ENCODE data around the gene EXOSC5.
"Not testable (repeated sequence)": the region's sequence is repeated elsewhere in the genome, so short reads cannot be mapped to it uniquely, and the experiment has no call there.

Gene EXOSC5

DNA sequence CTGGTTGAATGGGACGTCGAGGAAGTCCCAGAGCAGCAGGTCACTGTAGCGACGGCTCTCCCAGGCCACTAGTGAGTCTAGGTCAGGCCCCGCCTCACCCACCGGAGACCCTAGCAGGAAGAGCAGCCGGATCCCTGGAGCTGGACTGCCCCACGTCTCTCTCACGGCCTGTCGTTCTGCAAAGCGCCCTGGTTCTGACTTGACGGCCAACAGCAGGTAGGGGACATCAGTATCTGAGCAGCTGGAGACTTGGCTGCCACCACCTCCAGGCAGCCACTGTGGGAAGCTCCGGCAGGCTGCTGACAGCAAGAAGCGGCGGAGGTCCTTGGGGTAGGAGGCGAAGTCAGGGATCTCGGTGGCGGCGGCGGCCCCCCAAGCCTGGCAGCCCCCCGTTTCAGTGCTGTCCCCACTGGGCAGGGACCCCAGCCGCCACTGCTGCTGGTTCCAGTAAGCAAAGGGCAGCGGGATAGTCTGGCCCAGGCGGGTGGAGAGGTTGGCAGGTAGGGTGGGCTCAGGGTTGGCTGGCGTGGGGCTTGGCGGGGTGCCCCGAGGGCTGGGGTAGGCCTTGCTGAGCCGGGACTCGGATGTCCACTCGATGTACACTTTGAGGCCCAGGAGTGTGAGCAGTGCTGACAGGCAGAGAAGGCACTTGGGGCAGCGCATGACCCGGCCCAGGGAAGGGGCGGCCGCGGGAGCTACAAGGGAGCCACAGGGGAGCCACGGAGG, 29.1 kb upstream of the EXOSC5 start:
- no peak for DNase-seq

DNA sequence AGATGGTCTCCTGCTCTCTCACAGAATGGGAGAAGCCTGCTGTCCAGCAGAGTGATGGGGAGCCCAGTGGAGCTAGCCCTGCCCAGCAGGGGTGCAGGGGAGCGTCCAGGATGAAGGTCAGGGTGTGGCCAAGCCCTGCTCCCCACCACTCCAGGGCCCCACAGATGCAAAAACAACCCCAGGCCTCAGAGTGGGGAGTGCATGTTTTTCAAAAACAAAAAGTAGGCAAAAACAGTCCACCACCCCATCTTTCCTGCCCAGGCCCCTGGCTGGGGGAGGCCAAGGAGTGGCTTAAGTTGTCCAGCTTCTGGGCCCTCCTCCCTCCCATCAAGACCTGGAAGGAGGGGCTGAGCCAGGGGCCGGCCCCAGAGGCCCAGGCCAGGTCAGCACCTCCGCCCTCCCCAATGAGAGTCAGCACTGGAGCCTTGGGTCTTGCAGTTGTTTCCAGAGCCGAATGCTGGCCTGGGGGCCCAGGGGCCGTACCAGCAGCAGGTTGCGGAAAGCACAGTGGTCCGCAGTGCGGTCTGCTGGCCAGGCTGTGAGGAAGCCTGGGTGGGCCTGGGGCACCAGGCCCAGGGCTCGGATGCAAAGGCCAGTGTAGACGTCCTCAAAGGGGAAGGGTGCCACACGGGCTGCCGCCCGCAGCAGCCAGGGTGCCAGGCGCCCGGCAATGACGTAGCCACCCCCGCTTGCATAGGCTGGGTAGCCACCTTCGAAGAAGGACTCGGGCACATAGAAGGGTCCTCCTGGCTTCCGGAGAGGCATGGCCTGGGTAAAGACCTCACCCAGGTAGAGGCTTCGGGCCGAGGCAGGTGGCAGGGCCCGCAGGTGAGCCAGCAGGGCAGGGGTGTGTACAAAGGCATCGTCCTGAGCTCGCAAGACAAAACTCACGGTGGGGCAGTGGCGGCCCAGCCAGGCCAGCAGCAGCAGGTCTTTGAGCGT, 28.3 kb upstream of the EXOSC5 start:
- DNase-seq = no peak

DNA sequence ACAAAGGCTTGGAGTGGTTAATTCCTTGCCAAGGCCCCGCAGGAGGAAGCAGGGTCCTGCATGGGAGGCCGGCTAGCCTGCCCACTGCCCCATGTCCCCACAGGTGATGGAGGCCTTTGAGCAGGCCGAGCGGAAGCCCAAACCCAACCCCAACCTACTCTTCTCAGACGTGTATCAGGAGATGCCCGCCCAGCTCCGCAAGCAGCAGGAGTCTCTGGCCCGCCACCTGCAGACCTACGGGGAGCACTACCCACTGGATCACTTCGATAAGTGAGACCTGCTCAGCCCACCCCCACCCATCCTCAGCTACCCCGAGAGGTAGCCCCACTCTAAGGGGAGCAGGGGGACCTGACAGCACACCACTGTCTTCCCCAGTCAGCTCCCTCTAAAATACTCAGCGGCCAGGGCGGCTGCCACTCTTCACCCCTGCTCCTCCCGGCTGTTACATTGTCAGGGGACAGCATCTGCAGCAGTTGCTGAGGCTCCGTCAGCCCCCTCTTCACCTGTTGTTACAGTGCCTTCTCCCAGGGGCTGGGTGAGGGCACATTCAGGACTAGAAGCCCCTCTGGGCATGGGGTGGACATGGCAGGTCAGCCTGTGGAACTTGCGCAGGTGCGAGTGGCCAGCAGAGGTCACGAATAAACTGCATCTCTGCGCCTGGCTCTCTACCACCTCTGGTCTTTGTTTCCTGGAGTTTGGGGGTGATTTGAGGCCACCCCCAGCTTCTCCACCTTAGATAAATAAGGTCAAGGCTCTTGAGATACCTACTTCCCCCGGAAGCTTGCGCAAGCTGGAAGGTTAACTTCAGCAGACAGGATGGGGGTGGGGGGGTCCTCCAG, 27.4 kb upstream of the EXOSC5 start:
- no peak for DNase-seq

DNA sequence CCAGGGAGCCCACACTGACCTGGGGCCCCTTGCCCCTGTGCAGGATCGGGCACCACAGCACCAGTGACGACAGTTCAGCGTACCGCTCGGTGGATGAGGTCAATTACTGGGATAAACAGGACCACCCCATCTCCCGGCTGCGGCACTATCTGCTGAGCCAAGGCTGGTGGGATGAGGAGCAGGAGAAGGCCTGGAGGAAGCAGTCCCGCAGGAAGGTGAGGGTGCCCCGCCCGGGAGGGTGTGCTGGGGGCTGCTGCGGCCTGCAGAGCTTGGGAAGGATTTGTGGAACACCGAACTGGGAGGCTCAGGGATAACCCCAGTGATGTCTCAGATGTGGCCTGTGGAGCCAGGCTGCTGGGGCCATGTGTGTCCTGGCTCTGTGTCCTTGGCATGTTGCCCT, 25.8 kb upstream of the EXOSC5 start:
- no peak for DNase-seq

DNA sequence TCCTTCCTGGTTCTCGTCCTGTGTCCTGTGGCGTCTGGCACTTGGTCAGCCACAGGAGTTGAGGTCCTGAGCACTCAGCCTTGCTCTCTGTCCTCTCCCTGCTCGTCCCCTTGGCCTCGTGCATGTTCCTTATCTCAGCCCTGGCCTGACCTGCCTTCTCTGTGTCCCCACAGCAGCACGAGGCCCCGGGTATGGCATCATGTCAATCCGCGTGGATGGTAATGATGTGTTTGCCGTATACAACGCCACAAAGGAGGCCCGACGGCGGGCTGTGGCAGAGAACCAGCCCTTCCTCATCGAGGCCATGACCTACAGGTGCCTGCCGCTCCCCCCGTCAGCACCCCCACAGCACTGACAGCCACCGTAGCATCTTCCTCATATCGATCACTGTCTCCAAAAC, 25.3 kb upstream of the EXOSC5 start:
- DNase-seq = no peak

DNA sequence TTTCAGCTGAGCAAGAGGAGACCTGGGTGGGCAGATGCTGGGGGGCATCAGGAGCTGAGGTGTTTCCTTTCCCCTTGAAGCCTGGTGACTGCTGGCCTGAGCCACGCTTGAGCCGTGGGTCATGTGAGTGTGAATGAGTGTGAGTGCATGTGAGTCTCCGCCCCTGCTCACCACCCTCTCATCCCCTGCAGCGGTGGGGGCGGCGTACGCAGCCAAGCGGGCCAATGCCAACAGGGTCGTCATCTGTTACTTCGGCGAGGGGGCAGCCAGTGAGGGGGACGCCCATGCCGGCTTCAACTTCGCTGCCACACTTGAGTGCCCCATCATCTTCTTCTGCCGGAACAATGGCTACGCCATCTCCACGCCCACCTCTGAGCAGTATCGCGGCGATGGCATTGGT, 24.8 kb upstream of the EXOSC5 start:
- no peak for DNase-seq

DNA sequence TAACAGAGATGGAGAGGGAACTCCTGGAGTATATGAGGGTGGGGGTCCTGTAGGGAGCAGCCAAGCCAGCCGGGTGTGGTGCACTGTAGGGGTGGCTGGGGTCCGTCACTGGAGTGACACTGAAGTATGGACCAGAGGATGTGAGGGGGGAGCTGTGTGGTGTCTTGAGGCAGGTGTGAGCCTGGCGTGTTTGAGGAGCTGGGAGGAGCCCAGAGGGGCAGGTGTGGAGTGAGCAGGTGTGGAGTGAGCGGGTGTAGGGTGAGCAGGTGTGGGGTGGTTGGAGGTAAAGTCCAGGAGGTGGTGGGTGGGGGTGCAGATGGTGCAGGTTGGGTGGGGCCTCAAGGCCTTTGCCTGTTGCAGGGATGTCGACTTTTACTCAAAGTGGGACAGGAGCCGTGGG, 24.2 kb upstream of the EXOSC5 start:
- no peak for DNase-seq

DNA sequence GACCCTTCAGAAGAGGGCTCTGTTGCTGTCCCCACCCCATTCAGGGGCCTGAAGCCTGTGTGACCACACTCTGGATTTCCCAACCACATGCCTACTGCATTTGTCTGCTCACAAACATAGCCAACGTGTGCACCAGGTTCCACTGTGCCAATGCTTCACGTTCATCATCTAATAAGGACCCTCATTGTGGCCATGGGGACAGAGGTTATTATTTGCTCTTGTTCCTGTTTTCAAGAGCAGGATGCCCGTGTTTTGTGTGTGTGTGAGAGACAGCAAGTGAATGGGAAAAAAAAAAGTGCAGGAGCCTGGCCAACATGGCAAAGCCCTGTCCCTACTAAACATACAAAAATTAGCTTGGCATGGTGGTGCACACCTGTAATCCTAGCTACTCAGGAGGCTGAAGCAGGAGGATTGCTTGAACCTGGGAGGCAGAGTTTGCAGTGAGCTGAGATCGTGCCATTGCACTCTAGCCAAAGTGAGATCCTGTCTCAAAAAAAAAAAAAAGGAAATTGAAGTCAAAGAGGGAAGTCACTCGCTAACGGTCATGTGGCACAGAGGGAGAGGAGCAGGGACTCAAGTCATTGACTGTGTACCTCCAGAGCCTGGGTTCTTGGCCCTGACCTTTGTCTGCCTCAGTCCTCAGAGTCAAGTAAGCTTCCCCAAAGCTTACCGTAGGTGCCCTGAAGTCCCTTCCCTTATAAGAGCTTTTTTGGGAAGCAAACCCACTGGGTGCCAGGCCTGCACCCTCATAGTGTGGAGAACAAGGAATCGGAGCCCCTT, 23.1 kb upstream of the EXOSC5 start:
- DNase-seq = no peak

DNA sequence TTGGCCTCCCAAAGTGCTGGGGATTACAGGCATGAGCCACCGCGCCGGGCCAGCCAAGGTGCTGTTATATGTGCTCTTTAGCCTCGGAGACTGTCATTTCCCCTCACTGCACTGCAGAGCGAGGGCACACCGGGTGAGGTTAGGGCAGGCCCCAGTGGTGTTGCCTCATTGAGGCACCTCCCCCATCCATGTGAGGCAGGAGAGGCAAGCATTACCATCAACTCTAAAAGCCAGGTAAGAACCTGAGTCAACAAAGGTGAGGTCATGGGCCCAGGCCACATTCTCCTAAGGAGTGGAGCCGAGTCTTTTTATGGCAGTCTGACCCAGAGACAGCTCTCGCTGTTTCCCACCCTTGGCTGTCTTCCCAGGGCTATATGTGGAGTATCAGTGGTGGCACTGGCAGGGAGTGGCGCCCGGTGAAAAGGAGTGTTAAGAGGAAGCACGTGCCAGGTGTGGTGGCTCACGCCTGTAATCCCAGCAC, 19.1 kb upstream of the EXOSC5 start:
- no peak for DNase-seq

DNA sequence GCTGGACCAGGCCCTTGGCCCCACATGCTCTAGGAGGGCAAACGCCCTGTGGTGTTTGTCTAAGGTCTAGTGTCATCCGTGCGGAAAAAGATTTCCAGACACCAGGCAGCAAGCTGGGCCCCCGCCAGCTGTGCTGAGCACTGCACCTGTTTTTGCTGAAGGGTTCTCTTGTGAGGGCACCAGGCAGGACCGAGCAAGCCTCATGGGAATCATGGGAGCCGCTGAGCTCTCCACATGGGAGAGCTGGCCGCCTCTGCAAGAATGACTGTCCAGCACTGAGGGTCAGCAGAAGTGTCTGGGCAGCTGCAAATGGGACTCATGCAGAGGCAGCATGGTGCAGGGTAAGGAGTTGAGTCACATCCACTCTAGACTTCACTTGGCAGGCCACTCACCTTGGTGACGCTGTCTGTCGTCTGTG, 18.0 kb upstream of the EXOSC5 start:
- DNase-seq = no peak

DNA sequence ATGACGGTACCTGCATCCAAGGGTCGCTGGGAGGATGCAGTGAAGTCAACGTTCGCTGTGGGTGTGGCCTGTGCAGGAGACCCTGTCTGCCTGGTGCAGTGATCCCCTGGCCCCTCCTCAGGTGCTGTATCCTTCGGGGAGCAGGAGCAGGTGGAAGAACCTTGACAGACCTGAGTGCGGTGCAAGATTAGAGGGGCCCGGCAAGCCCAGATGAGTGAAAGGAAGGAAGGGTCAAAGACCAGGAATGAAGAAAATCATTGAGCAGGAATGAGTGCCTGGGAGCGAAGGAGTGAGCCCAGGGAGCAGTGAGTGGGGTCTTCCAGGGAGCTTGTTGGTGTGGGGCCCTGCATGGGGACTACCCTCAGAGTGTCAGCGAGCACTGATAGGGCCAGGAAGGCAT, 17.3 kb upstream of the EXOSC5 start:
- DNase-seq = no peak

DNA sequence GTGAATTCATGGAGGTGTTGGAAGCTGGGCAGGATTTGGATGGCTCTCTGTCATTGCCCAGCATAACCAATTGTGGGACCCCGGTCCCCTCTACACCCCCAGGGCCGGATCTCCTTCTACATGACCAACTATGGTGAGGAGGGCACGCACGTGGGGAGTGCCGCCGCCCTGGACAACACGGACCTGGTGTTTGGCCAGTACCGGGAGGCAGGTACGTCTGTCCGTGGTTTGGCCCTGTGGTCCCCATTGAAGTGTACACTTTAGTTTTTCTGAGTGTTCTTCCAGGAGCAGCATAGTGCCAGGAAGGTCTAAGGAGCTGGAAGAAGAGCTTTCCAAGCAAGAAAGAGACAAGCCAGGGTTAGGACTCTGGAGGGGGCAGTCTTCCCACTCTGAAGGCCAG, 16.8 kb upstream of the EXOSC5 start:
- DNase-seq = no peak

DNA sequence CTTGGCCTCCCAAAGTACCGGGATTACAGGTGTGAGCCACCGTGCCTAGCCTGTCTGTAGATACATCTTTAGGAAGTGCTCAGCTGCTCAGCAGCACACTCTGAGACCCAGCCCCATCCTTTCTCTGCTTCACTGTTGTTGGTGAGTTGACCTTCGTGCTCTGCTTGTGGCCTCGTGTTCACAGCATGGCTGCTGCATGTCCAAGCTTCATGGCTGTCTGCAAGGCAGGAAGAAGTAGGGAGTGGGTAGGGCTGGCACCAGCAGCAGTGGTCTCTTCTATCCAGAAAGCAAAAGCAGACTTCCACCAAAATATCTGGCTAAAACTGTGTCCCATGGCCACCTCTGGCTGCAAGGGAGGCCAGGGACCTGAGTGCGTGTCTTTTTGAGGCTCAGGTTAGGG, 15.8 kb upstream of the EXOSC5 start:
- no peak for DNase-seq

DNA sequence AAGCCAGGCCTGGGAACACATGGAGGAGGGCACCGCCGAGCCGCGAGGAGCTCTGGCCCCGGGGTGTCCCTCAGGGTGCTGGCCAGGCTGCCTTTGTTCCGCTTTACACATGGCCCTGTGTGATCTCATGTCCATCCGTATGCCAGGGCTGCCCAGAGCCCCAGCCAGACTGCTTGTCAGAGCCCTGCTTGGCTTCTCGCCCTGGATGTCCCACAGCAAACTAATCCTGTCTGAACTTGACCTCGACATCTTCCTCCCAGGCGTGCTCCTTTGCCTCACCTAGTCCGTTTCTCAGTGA, 14.8 kb upstream of the EXOSC5 start:
- DNase-seq = no peak

DNA sequence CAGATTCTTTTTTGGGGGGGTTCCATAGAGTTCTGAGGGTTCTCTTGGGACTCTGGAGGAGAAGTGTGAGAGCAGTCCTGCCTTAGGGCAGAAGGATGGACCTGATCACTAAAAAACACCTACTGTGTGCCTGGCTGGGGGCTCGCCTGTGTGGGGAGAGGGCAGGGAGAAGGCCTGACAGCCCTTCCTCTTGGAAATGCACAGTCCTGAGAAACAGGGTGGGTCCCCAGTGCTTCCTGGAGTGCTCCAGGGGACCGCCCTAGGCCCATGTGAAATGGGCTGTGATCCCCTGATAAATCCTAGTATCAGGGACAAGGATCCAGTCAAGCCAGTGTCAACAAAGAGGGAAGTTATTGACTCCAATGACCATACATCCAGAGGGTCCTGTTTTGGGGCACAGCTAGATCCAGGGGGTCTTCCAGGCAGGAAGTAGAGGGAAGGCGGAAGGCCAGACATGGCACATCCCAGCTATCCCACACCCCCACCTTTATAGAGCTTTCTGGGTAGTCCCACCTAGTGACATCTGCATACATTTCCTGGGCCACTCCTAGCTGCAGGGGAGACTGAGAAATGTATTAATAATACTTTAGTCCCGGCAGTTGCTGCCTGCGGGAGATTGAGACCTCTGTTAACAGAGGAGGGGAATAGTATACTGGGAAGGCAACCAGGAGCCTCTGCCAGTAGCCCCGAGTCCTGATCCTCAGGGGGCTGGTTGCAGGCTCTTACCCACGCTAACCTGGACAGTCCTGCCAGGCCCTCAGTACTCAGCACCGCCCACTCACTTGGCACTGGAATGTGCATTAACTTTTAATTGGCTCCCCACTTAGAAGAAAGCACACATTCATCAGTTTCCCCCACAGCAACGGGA, 14.2 kb upstream of the EXOSC5 start:
- no peak for DNase-seq

DNA sequence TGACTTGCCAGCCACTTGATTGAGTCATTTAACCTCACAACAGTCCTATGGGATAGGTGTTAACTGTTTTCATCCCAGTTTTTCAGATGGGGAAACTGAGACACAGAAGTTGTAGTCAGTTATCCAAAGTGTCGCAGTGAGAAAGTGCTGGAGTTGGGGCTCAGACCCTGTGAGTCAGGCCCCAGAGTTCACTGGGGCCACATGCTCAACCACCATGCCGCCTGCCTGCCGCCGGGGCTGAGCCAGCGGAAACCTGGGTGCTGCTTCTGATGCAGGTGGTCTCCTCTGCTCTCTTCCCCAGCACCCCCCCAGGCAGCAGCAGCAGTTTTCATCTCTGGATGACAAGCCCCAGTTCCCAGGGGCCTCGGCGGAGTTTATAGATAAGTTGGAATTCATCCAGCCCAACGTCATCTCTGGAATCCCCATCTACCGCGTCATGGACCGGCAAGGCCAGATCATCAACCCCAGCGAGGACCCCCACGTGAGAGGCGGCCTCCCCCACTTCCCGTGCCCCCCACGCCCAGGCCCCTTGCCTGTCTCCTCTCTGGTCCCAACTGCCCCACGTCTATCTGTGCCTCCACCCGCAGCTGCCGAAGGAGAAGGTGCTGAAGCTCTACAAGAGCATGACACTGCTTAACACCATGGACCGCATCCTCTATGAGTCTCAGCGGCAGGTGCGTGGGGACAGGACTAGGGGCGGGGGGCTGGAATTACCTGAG, 13.3 kb upstream of the EXOSC5 start:
- no peak for DNase-seq

DNA sequence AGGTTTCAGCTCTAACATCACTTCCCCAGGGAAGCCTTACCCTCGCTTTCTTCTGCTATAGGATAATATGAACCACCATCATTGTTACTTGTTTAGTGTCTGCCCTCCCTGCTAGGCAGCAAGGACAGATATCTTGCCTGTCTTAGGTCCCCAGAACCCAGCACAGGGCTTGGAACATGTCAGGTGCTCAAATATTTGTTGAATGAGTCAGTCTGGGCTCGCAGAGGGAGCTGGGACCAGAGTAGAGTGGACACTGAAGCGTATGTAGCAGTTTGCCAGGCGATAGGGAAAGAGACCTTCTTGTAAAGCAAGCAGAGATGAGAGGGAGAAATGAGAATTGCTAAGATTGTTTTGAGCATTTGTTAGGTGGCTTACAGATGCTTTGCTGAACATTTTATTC, 12.1 kb upstream of the EXOSC5 start:
- DNase-seq = no peak

DNA sequence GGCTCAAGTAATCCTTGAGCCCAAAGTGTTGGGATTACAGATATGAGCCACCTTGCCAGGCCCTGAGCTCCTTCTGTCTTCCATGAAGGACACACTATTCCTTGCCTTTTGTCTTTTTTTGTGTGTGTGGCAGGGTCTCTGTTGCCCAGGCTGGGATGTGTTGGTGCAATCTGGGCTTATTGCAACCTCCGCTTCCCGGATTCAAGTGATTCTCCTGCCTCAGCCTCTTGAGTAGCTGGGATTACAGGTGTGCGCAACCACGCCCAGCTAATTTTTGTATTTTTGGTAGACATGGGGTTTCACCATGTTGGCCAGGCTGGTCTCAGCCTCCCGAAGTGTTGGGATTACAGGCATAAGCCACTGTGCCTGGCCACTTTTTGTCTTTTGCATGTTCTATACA, 11.7 kb upstream of the EXOSC5 start:
- DNase-seq = not testable (repeated sequence)

DNA sequence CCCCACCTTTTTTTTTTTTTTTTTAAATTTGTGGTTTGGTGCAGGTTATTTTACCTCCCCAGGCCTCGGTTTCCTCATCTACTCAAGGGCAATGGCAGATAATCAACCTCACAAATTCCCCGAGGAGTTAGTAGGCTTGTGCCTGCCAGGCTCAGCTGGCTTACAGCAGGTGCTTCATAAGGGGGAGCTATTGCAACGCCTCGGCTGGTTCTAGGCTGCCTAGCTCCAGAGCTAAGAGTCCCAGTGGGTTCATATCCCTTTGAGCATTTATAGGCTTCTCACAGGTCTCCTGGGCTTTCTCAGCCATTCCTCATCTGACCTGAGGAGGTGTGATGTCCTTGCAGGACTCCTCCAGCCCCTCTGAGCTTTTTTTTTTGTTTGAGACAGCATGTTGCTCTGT, 11.1 kb upstream of the EXOSC5 start:
- no peak for DNase-seq

DNA sequence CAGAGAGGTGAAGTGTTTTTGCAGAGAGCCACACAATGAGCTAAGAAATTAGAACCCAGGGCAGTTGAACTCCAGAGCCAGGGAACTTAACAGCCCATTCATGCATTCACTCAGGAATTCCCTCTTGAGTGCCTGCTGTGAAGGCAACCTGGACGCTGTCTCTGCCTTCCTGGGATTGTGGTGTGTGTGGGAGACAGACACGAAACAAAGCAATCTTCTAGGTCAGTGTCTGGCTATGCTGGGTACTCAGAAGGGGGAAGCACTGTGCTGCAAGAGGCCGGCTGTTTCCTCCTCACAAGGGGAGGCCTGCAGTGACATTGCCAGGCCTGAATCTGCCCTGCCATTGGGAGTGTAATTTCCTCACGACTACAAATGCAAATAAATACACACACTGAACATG, 10.1 kb upstream of the EXOSC5 start:
- no peak for DNase-seq

DNA sequence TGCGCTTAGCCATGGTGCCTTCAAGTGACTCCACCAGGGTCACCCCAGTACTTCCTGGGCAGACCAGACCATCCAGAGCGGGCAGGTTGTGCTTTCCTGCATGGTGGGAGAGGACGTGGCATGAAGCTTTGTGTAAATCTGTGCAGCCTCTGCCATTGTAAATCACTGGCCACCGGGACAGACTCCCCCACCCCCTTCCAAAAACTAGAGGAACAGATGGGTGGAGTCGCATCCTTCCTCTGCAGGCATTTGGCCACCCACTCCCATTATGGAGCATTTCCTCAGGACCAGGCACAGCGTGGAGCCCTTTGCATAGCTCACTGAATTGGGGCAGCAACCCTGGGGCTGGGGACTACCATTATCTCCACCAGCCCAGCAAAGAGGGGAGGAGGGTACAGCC, 8.6 kb upstream of the EXOSC5 start:
- DNase-seq = no peak
